K562 (cell line): ENCODE measurements around the gene CHD2. TPM values are rescaled to one million over a fixed set of nuclear protein-coding genes. Genes with fewer than 3 reads are reported as not detected.

Experiments used
- ATAC-seq: fragments of 200-7000 bp; cut with Tn5 transposase; 3 replicates; pipeline ENCODE4 v1.9.1; 2020; ENCODE audit warnings: moderate library complexity
- BruUV-seq: library from RNA; stranded (reverse); fragments of 400-500 nt; replicated peaks from 2 replicates; lab custom pipeline; 2021; lab: Mats Ljungman, UMichigan
- CTCF ChIA-PET: fragments of 300-600 bp; formaldehyde crosslinking; extraction: SDS; loops from one replicate; lab custom pipeline; 2021; ENCODE audit warnings: low intra/inter-chr PET ratio; lab: Yijun Ruan, JAX
- POLR2A ChIA-PET: fragments of 300-600, 350-650 bp; sonication (Branson Sonifier 250); formaldehyde crosslinking; extraction: SDS; loops from one replicate; lab custom pipeline; 2021; ENCODE audit warnings: antibody characterized with exemption, inconsistent platforms; lab: Yijun Ruan, JAX
- DNase-seq, 4 experiments: peaks; one replicate each; pipeline versions ENCODE4 v3.0.0 to v3.0.0-alpha.2; 2011 to 2018; ENCODE audit warnings: low spot score in 3 of 4, mixed read lengths in 3 of 4; ENCODE audit errors: extremely low read depth in 1 of 4
- FAIRE-seq: peaks from 2 replicates; lab custom pipeline; 2011; peaks lifted over from hg19 to GRCh38; lab: Jason Lieb, UNC
- H2AFZ ChIP-seq: 2 replicates; pipeline ENCODE4 v1.6.0; 2011; ENCODE audit warnings: low read depth, low read length, control low read depth, inconsistent platforms
- H3K27ac ChIP-seq: fragments of 200-600 bp; 3 replicates; pipeline ENCODE4 v1.8.0; 2011; ENCODE audit warnings: low read depth, mild to moderate bottlenecking, control low read depth, inconsistent platforms, low read length, moderate library complexity, mixed read lengths; ENCODE audit errors: extremely low read depth
- H3K27me3 ChIP-seq, 2 experiments: fragments of 300-600 bp in 1 of 2; 2 replicates in 1 of 2; 3 replicates in 1 of 2; pipeline versions ENCODE4 v1.6.0 to v1.8.0; 2011; ENCODE audit warnings: inconsistent platforms in 2 of 2, low read length in 2 of 2, mild to moderate bottlenecking in 1 of 2, mixed read lengths in 1 of 2, moderate library complexity in 1 of 2; ENCODE audit not compliant: control insufficient read depth in 2 of 2, insufficient read depth in 2 of 2
- H3K36me3 ChIP-seq: fragments of 300-600 bp; 3 replicates; pipeline ENCODE4 v1.8.0; 2011; ENCODE audit warnings: mild to moderate bottlenecking, low read length, inconsistent platforms; ENCODE audit not compliant: control insufficient read depth, insufficient read depth
- H3K4me1 ChIP-seq, 2 experiments: fragments of 200-600 bp in 1 of 2; replicated peaks in 1 of 2; 2 replicates in 1 of 2; 3 replicates in 1 of 2; pipeline versions ENCODE4 v1.5.1 to v1.8.0; 2011; ENCODE audit warnings: inconsistent platforms in 2 of 2, low read length in 2 of 2, mild to moderate bottlenecking in 1 of 2, mixed read lengths in 1 of 2, moderate library complexity in 1 of 2; ENCODE audit not compliant: control insufficient read depth in 2 of 2, insufficient read depth in 2 of 2
- H3K4me2 ChIP-seq: 2 replicates; pipeline ENCODE4 v1.6.1; 2011; ENCODE audit warnings: low read length, control low read depth, inconsistent platforms, mixed read lengths; ENCODE audit not compliant: insufficient read depth
- H3K4me3 ChIP-seq: fragments of 200-600 bp; sonication (generic), shearing (Covaris generic); 2 replicates; pipeline ENCODE4 v1.5.1; 2016; ENCODE audit warnings: control low read depth, inconsistent platforms
- H3K79me2 ChIP-seq: fragments of 200-600 bp; 3 replicates; pipeline ENCODE4 v1.8.0; 2011; ENCODE audit warnings: low read length, inconsistent platforms; ENCODE audit not compliant: control insufficient read depth, insufficient read depth
- H3K9ac ChIP-seq, 2 experiments: 2 replicates each; pipeline versions ENCODE4 v1.6.0 to v1.6.1; 2011; ENCODE audit warnings: low read depth in 2 of 2, low read length in 2 of 2, control low read depth in 1 of 2, inconsistent platforms in 1 of 2, mild to moderate bottlenecking in 1 of 2, mixed read lengths in 1 of 2; ENCODE audit not compliant: insufficient read depth in 1 of 2
- H3K9me1 ChIP-seq: one replicate; pipeline ENCODE4 v1.6.0; 2011; ENCODE audit warnings: inconsistent platforms, mild to moderate bottlenecking, low read length, moderate library complexity; ENCODE audit not compliant: control insufficient read depth, insufficient read depth
- H3K9me3 ChIP-seq: replicated peaks from 2 replicates; pipeline ENCODE4 v1.5.1; 2011; ENCODE audit warnings: low read depth, low read length, inconsistent platforms; ENCODE audit not compliant: control insufficient read depth, insufficient read depth
- H4K20me1 ChIP-seq: replicated peaks from 2 replicates; pipeline ENCODE4 v1.6.1; 2011; ENCODE audit warnings: low read length, inconsistent platforms, mixed read lengths; ENCODE audit not compliant: control insufficient read depth, insufficient read depth
- CCNT2 ChIP-seq: IDR thresholded peaks from 2 replicates; pipeline ENCODE4 v1.6.1; 2011; ENCODE audit warnings: borderline replicate concordance, low read depth, mild to moderate bottlenecking, moderate library complexity, mixed read lengths, low read length; ENCODE audit not compliant: insufficient read length; ENCODE audit errors: extremely low read depth
- DMBX1 ChIP-seq: fragments of 250-450 bp; sonication (Bioruptor Pico); IDR thresholded peaks from 2 replicates; pipeline ENCODE4 v1.8.0; 2022; ENCODE audit warnings: inconsistent platforms, mild to moderate bottlenecking, moderate library complexity, borderline replicate concordance
- LARP7 ChIP-seq: fragments of 450-650 bp; IDR thresholded peaks from 2 replicates; pipeline ENCODE4 v1.6.1; 2016
- RBM39 ChIP-seq: fragments of 200-400 bp; formaldehyde crosslinking; optimal IDR thresholded peaks from 2 replicates; pipeline ENCODE3; 2018; ENCODE audit warnings: low read depth, low read length
- THRAP3 ChIP-seq: fragments of 450-650 bp; IDR thresholded peaks from 2 replicates; pipeline ENCODE4 v1.6.1; 2016; ENCODE audit warnings: mild to moderate bottlenecking, inconsistent platforms, borderline replicate concordance
- ZFP36 ChIP-seq: fragments of 150-350 bp; IDR thresholded peaks from 2 replicates; pipeline ENCODE4 v1.6.1; 2018; ENCODE audit warnings: low read length, low read depth; ENCODE audit not compliant: partially characterized antibody
- ZFX ChIP-seq: sonication (generic); formaldehyde crosslinking; IDR thresholded peaks from 2 replicates; pipeline ENCODE4 v1.8.0; 2022; ENCODE audit warnings: mild to moderate bottlenecking, missing genetic modification reagents, moderate library complexity
- ZNF431 ChIP-seq: sonication (generic); formaldehyde crosslinking; IDR thresholded peaks from 2 replicates; pipeline ENCODE4 v1.8.0; 2022; ENCODE audit warnings: mild to moderate bottlenecking, missing genetic modification reagents
- WGBS: fragments of 100-300 bp; shearing (Covaris generic); methylation state at CpG from one replicate; pipeline ENCODE4 v1.1.6; 2016; ENCODE audit warnings: low coverage, mixed read lengths; ENCODE audit not compliant: insufficient coverage; ENCODE audit errors: missing lambda C conversion rate; 5-methylcytosine and 5-hydroxymethylcytosine counted together
- in situ Hi-C: fragments of 300-500 bp; cut with MboI; formaldehyde crosslinking; loops from 4 replicates; pipeline ENCODE4 v1.15.0; 2018; ENCODE audit warnings: inconsistent platforms, mixed read lengths
- intact Hi-C: fragments of 100-400 bp; cut with micrococcal nuclease; formaldehyde crosslinking; loops from 2 replicates; pipeline ENCODE4 v1.14.2; 2022
- polyA plus RNA-seq, 8 experiments: library from polyadenylated mRNA; depleted of rRNA in 4 of 8; stranded (reverse) in 5 of 8; unstranded in 3 of 8; fragments of >200 nt; fragmentation: Nextera tagmentation in 2 of 8; fragmentation: Illumina TruSeq in 1 of 8; extraction: Ambion mirVana in 2 of 8; extraction: Trizol in 1 of 8; gene quantifications; 2 replicates each; pipeline versions ENCODE4 v1.2.1 to v1.2.3, GENCODE V29; 2011 to 2014; ENCODE audit warnings: inconsistent platforms in 1 of 8, missing spikeins in 1 of 8
- total RNA-seq, 7 experiments: library from RNA; depleted of rRNA in 6 of 7; stranded (reverse); fragments of >200 nt in 6 of 7; fragmentation: Illumina TruSeq in 2 of 7; extraction: Trizol in 2 of 7; gene quantifications; 2 replicates each; pipeline versions ENCODE4 v1.2.1 to v1.2.3, GENCODE V29; 2011 to 2021; ENCODE audit warnings: low replicate concordance in 1 of 7
- TF ChIP-seq, protein P1 (sequence below), 2 experiments: fragments of 450-650 bp; IDR thresholded peaks; 2 replicates each; pipeline ENCODE4 v1.6.1; 2018; ENCODE audit warnings: mild to moderate bottlenecking in 2 of 2, low read depth in 1 of 2; ENCODE audit not compliant: partially characterized antibody in 2 of 2
- TF ChIP-seq, protein P2 (sequence below), 2 experiments: fragments of 450-650 bp in 1 of 2; IDR thresholded peaks; 2 replicates each; pipeline ENCODE4 v1.6.1; 2011 to 2017; ENCODE audit warnings: low read depth in 2 of 2, antibody characterized with exemption in 1 of 2, borderline replicate concordance in 1 of 2, low read length in 1 of 2, mild to moderate bottlenecking in 1 of 2, mixed read lengths in 1 of 2; ENCODE audit not compliant: control insufficient read depth in 1 of 2
- TF ChIP-seq, protein P3 (sequence below): fragments of 450-650 bp; IDR thresholded peaks from 2 replicates; pipeline ENCODE4 v1.6.1; 2016; ENCODE audit warnings: missing biosample characterization, missing genetic modification characterization

Gene CHD2
- total and polyA plus RNA-seq, 9 of the 15 experiments (the other 6 are each of a cell fraction or from before 2014, with no cell fraction given): 38.9 to 70.8 (median 56.2) TPM

DNA sequence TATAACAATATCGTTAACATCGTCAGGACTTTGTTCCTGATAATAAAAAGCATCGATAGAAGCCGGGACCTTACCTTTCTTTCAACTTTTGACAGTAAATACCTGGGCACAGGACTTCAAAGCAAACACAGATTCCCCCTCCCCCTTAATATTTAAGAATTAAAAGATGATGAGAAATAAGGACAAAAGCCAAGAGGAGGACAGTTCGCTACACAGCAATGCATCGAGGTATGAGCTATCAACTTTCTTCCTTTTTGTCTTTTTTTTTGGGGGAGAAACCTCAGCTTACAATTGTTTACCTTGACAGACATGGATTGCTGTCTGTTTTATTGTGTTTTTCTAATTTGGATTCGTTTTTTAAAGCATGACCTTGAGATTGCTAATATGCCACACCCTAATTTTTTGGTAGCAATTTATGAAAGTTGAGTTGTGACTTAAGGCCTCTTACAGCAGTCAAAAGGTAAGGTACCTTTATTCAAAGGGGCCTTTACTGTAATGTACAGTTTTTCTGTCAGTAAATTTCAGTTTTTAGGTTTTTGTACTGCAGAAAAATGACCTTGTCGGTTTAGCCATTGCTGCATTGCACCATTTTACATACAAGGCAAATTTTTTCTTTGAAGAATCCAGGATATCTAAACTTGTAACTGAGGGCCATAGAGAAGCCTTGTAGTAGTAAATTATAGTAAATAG is 1.1 kb downstream of the CHD2 start:
- TSS peak; percentile 44 for BruUV-seq
- DNase-seq (no peak), ATAC-seq (no peak), FAIRE-seq (no peak)
- Histone ChIP-seq H3K4me1 (no peaks in the 10 kb centered on the region), H3K27ac (peak overlapping the region; percentile 99), H3K9me3 (no peaks in the 10 kb centered on the region), H3K36me3 (peaks cover 59% of the 10 kb centered on the region), H4K20me1 (no peaks in the 10 kb centered on the region; the same call in 1 of the 2 replicates), H3K9ac (peak overlapping the region in 1 of 2 experiments; percentile 98; a peak in 3 of 4 replicates), H3K27me3 (no peaks in the 10 kb centered on the region), H2AFZ (no peak overlapping the region), H3K9me1 (no peaks in the 10 kb centered on the region), H3K79me2 (peaks cover 99% of the 10 kb centered on the region), H3K4me2 (peak overlapping the region; percentile 72; the same call in 1 of the 2 replicates), H3K4me3 (peak overlapping the region; percentile 76)
- in situ Hi-C loops: no loop called here
- CTCF ChIA-PET: interaction anchor here (0.6 kb wide), 1 partner anchor 554 kb away, joined by 4 read pairs; no protein-coding TSS in a partner anchor
- intact Hi-C loops: loop anchor here (2.0 kb wide), 1 partner anchor 18 kb away; no protein-coding TSS in a partner anchor
- 0% methylated on average over 8 of the region's 8 CpGs for WGBS
- POLR2A ChIA-PET: interaction anchor here (0.8 to 8.9 kb wide), 14 partner anchors 9 to 129 kb away, joined by 3 to 109 read pairs (median 8); no protein-coding TSS in a partner anchor
- TF ChIP-seq LARP7 (no peak), THRAP3 (no peak), CCNT2 (no peak), DMBX1 (CRISPR knock-in tag) (no peak), ZFX (CRISPR knock-in tag) (peak; percentile 72), RBM39 (no peak), ZNF431 (CRISPR knock-in tag) (no peak), ZFP36 (no peak)
- TF ChIP-seq, protein P1, sequence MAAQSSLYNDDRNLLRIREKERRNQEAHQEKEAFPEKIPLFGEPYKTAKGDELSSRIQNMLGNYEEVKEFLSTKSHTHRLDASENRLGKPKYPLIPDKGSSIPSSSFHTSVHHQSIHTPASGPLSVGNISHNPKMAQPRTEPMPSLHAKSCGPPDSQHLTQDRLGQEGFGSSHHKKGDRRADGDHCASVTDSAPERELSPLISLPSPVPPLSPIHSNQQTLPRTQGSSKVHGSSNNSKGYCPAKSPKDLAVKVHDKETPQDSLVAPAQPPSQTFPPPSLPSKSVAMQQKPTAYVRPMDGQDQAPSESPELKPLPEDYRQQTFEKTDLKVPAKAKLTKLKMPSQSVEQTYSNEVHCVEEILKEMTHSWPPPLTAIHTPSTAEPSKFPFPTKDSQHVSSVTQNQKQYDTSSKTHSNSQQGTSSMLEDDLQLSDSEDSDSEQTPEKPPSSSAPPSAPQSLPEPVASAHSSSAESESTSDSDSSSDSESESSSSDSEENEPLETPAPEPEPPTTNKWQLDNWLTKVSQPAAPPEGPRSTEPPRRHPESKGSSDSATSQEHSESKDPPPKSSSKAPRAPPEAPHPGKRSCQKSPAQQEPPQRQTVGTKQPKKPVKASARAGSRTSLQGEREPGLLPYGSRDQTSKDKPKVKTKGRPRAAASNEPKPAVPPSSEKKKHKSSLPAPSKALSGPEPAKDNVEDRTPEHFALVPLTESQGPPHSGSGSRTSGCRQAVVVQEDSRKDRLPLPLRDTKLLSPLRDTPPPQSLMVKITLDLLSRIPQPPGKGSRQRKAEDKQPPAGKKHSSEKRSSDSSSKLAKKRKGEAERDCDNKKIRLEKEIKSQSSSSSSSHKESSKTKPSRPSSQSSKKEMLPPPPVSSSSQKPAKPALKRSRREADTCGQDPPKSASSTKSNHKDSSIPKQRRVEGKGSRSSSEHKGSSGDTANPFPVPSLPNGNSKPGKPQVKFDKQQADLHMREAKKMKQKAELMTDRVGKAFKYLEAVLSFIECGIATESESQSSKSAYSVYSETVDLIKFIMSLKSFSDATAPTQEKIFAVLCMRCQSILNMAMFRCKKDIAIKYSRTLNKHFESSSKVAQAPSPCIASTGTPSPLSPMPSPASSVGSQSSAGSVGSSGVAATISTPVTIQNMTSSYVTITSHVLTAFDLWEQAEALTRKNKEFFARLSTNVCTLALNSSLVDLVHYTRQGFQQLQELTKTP (IDR thresholded peaks at IDR 0.05; ENCODE audit: low read depth in 1 of 2, partially characterized antibody in 2 of 2): peak in 1 of 2 experiments; percentile 47
- TF ChIP-seq, protein P2, sequence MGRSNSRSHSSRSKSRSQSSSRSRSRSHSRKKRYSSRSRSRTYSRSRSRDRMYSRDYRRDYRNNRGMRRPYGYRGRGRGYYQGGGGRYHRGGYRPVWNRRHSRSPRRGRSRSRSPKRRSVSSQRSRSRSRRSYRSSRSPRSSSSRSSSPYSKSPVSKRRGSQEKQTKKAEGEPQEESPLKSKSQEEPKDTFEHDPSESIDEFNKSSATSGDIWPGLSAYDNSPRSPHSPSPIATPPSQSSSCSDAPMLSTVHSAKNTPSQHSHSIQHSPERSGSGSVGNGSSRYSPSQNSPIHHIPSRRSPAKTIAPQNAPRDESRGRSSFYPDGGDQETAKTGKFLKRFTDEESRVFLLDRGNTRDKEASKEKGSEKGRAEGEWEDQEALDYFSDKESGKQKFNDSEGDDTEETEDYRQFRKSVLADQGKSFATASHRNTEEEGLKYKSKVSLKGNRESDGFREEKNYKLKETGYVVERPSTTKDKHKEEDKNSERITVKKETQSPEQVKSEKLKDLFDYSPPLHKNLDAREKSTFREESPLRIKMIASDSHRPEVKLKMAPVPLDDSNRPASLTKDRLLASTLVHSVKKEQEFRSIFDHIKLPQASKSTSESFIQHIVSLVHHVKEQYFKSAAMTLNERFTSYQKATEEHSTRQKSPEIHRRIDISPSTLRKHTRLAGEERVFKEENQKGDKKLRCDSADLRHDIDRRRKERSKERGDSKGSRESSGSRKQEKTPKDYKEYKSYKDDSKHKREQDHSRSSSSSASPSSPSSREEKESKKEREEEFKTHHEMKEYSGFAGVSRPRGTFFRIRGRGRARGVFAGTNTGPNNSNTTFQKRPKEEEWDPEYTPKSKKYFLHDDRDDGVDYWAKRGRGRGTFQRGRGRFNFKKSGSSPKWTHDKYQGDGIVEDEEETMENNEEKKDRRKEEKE (IDR thresholded peaks at IDR 0.05; ENCODE audit: borderline replicate concordance in 1 of 2, control insufficient read depth in 1 of 2, low read depth in 2 of 2, low read length in 1 of 2): 0 out of 4 replicates have a peak, but pooled peaks of 1 of the 2 experiments have one; percentile 31
- TF ChIP-seq, protein P3, sequence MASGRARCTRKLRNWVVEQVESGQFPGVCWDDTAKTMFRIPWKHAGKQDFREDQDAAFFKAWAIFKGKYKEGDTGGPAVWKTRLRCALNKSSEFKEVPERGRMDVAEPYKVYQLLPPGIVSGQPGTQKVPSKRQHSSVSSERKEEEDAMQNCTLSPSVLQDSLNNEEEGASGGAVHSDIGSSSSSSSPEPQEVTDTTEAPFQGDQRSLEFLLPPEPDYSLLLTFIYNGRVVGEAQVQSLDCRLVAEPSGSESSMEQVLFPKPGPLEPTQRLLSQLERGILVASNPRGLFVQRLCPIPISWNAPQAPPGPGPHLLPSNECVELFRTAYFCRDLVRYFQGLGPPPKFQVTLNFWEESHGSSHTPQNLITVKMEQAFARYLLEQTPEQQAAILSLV (tag): 0 out of 2 replicates have a peak, but pooled peaks have one; percentile 4
